Measurements from ENCODE around the gene SCARB2. TPM values are rescaled to one million over a fixed set of nuclear protein-coding genes. Genes with fewer than 3 reads are reported as not detected.

Gene SCARB2
- total and polyA plus RNA-seq, 7 donors: 29.4 to 160 (median 119) TPM

DNA sequence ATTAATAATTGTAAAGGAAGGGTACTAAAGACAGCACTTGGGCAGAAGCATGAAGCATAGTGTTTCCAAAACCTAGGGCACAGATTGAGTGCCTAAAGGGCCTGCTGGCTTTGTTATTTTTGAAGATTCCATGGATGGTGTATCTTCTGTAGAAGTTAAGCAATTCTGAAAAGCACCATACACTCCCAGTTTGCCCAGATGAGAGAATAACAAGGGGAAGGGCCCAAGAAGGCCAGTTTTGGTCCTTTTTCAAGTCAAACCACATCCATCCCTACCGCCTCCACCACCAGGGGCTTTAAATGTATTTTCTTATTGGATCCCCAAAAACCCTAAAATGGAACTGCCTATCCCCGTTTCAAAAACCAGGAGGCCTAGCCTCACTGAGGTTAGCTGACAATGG is 17.2 kb downstream of the SCARB2 start:
- Histone ChIP-seq H3K27me3 (no peaks in the 10 kb centered on the region), H3K4me3 (no peak overlapping the region), H3K4me1 (peaks cover 0 to 85% (median 79%) of the 10 kb centered on the region in 4 donors), H3K36me3 (peaks cover 0 to 39% (median 3%) of the 10 kb centered on the region in 4 donors), H3K9me3 (no peaks in the 10 kb centered on the region), H3K27ac (peak overlapping the region; percentile 75 to 86 (median 82))
- WGBS, 2 donors: 96% methylated on average over 2 of the region's 2 CpGs
- intact Hi-C loops (cut with DNase I): no loop called here
- TF ChIP-seq EP300 (IDR thresholded peaks at IDR 0.05) (no peak), POLR2A (IDR thresholded peaks at IDR 0.05) (no peak), POLR2AphosphoS5 (IDR thresholded peaks at IDR 0.05) (no peak), CTCF (IDR thresholded peaks at IDR 0.05) (no peak)
- no peak for DNase-seq

DNA sequence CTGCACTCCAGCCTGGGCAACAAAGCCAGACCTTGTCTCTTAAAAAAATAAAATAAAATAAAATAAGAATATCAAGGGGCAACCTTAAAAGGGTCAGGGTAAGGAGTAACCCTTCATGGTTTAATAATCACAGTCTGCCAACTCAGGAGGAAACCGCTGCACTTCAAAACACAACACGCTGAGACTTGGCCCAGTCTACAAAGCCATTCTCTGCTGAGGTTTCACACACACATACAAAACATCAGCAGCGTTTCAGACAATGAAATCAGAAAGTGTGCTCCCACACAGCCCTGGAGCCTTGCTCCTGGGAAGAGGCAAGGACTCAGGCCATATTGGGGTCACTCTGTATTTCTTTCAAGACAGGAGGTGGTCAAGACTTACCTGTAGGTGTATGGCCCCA is 18.3 kb downstream of the SCARB2 start:
- H3K36me3 ChIP-seq: peaks cover 0 to 39% (median 3%) of the 10 kb centered on the region in 4 donors

GRCh38 chr4:76194325-76194724 is 19.3 kb downstream of the SCARB2 start:
- Histone ChIP-seq H3K36me3 (peaks cover 0 to 39% (median 3%) of the 10 kb centered on the region in 4 donors), H3K27me3 (no peaks in the 10 kb centered on the region), H3K4me3 (no peak overlapping the region), H3K4me1 (peaks cover 0 to 68% (median 59%) of the 10 kb centered on the region in 4 donors), H3K9me3 (no peaks in the 10 kb centered on the region), H3K27ac (peak overlapping the region; percentile 45 to 86 (median 71))
- 79% methylated on average over 2 of the region's 2 CpGs for WGBS, 2 donors
- no peak for DNase-seq
- intact Hi-C loops (cut with DNase I): no loop called here
- TF ChIP-seq POLR2AphosphoS5 (IDR thresholded peaks at IDR 0.05) (peak in 3 of 4 donors; percentile 34 to 58 (median 49)), EP300 (IDR thresholded peaks at IDR 0.05) (no peak)

More for the DNA sequence above, 18.3 kb downstream of the SCARB2 start:
- Histone ChIP-seq H3K27ac (peak overlapping the region; percentile 45 to 86 (median 71)), H3K9me3 (no peaks in the 10 kb centered on the region), H3K27me3 (no peaks in the 10 kb centered on the region), H3K4me3 (no peak overlapping the region), H3K4me1 (peaks cover 0 to 78% (median 69%) of the 10 kb centered on the region in 4 donors)
- TF ChIP-seq POLR2A (IDR thresholded peaks at IDR 0.05): no peak
- TF ChIP-seq EP300 (IDR thresholded peaks at IDR 0.05): no peak
- no peak for DNase-seq
- WGBS, 2 donors: 58 to 89% methylated on average over 3 of the region's 3 CpGs
- intact Hi-C loops (cut with DNase I): no loop called here

DNA sequence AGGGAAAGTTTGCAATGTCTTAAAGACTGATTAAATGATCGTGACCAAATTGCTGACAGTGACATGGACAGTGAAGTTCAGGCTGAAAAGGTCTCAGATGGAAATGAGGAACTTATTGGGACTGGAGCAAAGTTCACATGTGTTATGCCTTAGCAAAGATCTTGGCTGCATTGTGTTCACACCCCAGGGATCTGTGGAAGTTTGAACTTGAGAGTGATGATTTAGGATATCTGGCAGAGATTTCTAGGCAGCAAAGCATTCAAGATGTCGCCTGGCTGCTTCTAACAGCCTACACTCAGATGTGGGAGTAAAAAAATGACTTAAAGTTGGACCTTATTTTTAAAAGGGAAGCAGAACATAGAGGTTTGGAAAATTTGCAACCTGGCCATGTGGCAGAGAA is 21.4 kb downstream of the SCARB2 start:
- no peak overlapping the region for H3K27ac ChIP-seq
- no peaks in the 10 kb centered on the region for H3K27me3 ChIP-seq
- H3K9me3 ChIP-seq: no peaks in the 10 kb centered on the region
- H3K4me3 ChIP-seq: no peak overlapping the region
- no peak for DNase-seq
- intact Hi-C loops (cut with DNase I): no loop called here
- peaks cover 0 to 65% (median 52%) of the 10 kb centered on the region in 4 donors for H3K4me1 ChIP-seq
- peaks cover 0 to 39% (median 3%) of the 10 kb centered on the region in 4 donors for H3K36me3 ChIP-seq
- 86 to 91% methylated on average over 2 of the region's 2 CpGs for WGBS, 2 donors
- TF ChIP-seq EP300 (IDR thresholded peaks at IDR 0.05): no peak
- TF ChIP-seq POLR2A (IDR thresholded peaks at IDR 0.05): no peak
- no peak for TF ChIP-seq CTCF (IDR thresholded peaks at IDR 0.05)
- TF ChIP-seq POLR2AphosphoS5 (IDR thresholded peaks at IDR 0.05): no peak

- Histone ChIP-seq H3K4me3 (no peak overlapping the region), H3K9me3 (no peaks in the 10 kb centered on the region), H3K36me3 (peaks cover 0 to 24% (median 3%) of the 10 kb centered on the region in 4 donors), H3K27ac (peak overlapping the region in 2 of 4 donors; percentile 15 to 39), H3K4me1 (peaks cover 0 to 39% (median 21%) of the 10 kb centered on the region in 4 donors), H3K27me3 (no peaks in the 10 kb centered on the region)
- no peak for TF ChIP-seq POLR2A (IDR thresholded peaks at IDR 0.05)
- no peak for TF ChIP-seq POLR2AphosphoS5 (IDR thresholded peaks at IDR 0.05)
- 83 to 89% methylated on average over 3 of the region's 3 CpGs for WGBS, 2 donors
- intact Hi-C loops (cut with DNase I): no loop called here
- DNase-seq: no peak
These were observed 25.1 kb downstream of the SCARB2 start for GRCh38 chr4:76188557-76188956.

DNA sequence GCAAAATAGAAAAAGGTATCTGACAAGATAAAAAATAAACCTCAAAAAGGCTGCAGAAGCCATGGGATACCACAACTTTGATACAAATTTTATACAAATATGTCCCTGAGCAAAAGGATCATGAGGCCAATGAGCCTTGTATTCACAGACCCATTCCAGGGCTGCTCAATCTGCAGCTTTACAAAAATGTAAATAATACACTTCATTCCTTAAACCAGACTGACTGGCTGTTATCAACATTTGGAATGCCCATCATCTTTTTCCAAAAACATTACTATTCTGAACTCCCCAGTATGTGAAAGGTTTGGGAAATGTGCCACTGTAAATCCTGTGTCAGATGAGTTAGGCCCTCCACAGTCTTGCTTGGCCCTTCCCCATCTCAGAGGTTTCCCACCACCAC is 25.5 kb downstream of the SCARB2 start:
- intact Hi-C loops (cut with DNase I): no loop called here
- Histone ChIP-seq H3K27ac (peak overlapping the region in 2 of 4 donors; percentile 15 to 39), H3K4me1 (peaks cover 0 to 35% (median 19%) of the 10 kb centered on the region in 4 donors), H3K27me3 (no peaks in the 10 kb centered on the region), H3K9me3 (no peaks in the 10 kb centered on the region), H3K36me3 (peaks cover 0 to 21% (median 3%) of the 10 kb centered on the region in 4 donors), H3K4me3 (no peak overlapping the region)
- no peak for DNase-seq
- TF ChIP-seq POLR2A (IDR thresholded peaks at IDR 0.05) (no peak), CTCF (IDR thresholded peaks at IDR 0.05) (no peak)

Measured in sigmoid colon (tissue), 7 donors.